Stimulated activated CD4-positive, alpha-beta T cell treated with anti-CD3 and anti-CD28 coated beads, Interleukin-15, amount 100 ng/mL, for 24 hours (primary cell): Measurements from ENCODE around the gene STRIP2.

ENCODE experiments used
- DNase-seq: peaks from one replicate; pipeline ENCODE4 v3.0.0-alpha.2; 2020

STRIP2 gene

GRCh38 chr7:129535896-129536295 lies 101.7 kb downstream of the STRIP2 start:
- DNase-seq = no peak

- no peak for DNase-seq
Measured at GRCh38 chr7:129536323-129536722, 102.1 kb downstream of the STRIP2 start.
